ENCODE measurements around the gene OXT. TPM values are rescaled to one million over a fixed set of nuclear protein-coding genes. Genes with fewer than 3 reads are reported as not detected.

Gene OXT
- total and polyA plus RNA-seq, 2 of the 8 experiments (the other 6 are each of a cell fraction or from before 2014, with no cell fraction given): not detected

GRCh38 chr20:3115190-3116107 is 44.0 kb downstream of the OXT start:
- FAIRE-seq (peak; percentile 81), DNase-seq (ENCODE audit: low read depth in 1 of 2, low spot score in 2 of 2) (peak; percentile 31 to 64)
- H3K36me3 ChIP-seq (ENCODE audit: control insufficient read depth in 2 of 4, insufficient read depth in 4 of 4, low read length in 3 of 4): no peaks in the 10 kb centered on the region
- 0 out of 2 replicates have a peak overlapping the region, but pooled peaks have one; percentile 32 for H2BK20ac ChIP-seq (ENCODE audit: low read length)
- H3K14ac ChIP-seq (ENCODE audit: insufficient read length): no peak overlapping the region
- no peak overlapping the region for H3K18ac ChIP-seq (ENCODE audit: extremely low read depth, low read length)
- no peak overlapping the region for H2BK120ac ChIP-seq (replicated peaks; ENCODE audit: low read depth, low read length)
- H3K9me3 ChIP-seq (ENCODE audit: insufficient read depth in 2 of 2, low read depth in 1 of 2, low read length in 1 of 2): no peaks in the 10 kb centered on the region
- WGBS, 2 experiments (ENCODE audit: extremely low coverage in 1 of 2, insufficient coverage in 1 of 2, insufficient read length in 1 of 2, insufficient replicate concordance in 2 of 2, low coverage in 1 of 2, low lambda C conversion rate in 2 of 2, missing lambda C conversion rate in 1 of 2): 70% methylated on average over 26 of the region's 30 CpGs; no CpG with 5 or more reads in 1 of the 2 experiments
- H4K8ac ChIP-seq (ENCODE audit: extremely low read depth, insufficient read depth, low read length): no peak overlapping the region; the same call in 1 of the 2 replicates
- peaks cover 1 to 3% of the 10 kb centered on the region in 2 experiments for H4K20me1 ChIP-seq (replicated peaks in 1 of 2; ENCODE audit: control insufficient read depth in 1 of 2, insufficient read depth in 2 of 2, low read length in 2 of 2)
- ChIA-PET POLR2A (ENCODE audit: partially characterized antibody) (no interaction called here), CTCF (ENCODE audit: partially characterized antibody) (interaction anchor here (0.6 to 6.3 kb wide), 19 partner anchors 10 to 214 kb away, joined by 3 to 60 read pairs (median 3); no protein-coding TSS in a partner anchor)
- no peaks in the 10 kb centered on the region for H3K79me2 ChIP-seq (ENCODE audit: control insufficient read depth in 1 of 2, insufficient read depth in 2 of 2, low read length in 2 of 2)
- H2BK12ac ChIP-seq (ENCODE audit: low read depth, low read length): no peak overlapping the region
- no peak overlapping the region for H3K4me3 ChIP-seq (ENCODE audit: extremely low read depth in 1 of 4, insufficient read depth in 2 of 4, low read depth in 3 of 4, low read length in 4 of 4)
- H3K4ac ChIP-seq (replicated peaks; ENCODE audit: insufficient read length, low read depth, low read length): no peak overlapping the region
- H3K79me1 ChIP-seq (ENCODE audit: low read depth, low read length): no peaks in the 10 kb centered on the region
- H3K27ac ChIP-seq (ENCODE audit: low read depth, low read length): no peak overlapping the region
- H4K5ac ChIP-seq (ENCODE audit: insufficient read length, low read depth, low read length): no peak overlapping the region
- peak overlapping the region; percentile 61; the same call in 1 of the 2 replicates for H2BK15ac ChIP-seq (ENCODE audit: low read length)
- H2AK5ac ChIP-seq (ENCODE audit: low read depth, low read length): no peak overlapping the region
- H2BK5ac ChIP-seq (ENCODE audit: low read depth, low read length): no peak overlapping the region
- no peak overlapping the region for H4K91ac ChIP-seq (replicated peaks; ENCODE audit: insufficient read length, low read length)
- H3K4me2 ChIP-seq (ENCODE audit: insufficient read depth in 1 of 2, low read depth in 2 of 2, low read length in 2 of 2): no peak overlapping the region
- no peak overlapping the region for H3K56ac ChIP-seq (replicated peaks; ENCODE audit: insufficient read length, low read depth, low read length)
- H3K23me2 ChIP-seq (ENCODE audit: low read depth, low read length): peaks cover 2% of the 10 kb centered on the region; the same call in 1 of the 2 replicates
- no peak overlapping the region for H2AFZ ChIP-seq (ENCODE audit: low read length)
- no peak overlapping the region for H3K9ac ChIP-seq (replicated peaks in 1 of 4; ENCODE audit: extremely low read depth in 1 of 4, low read depth in 3 of 4, low read length in 3 of 4)
- H3K27me3 ChIP-seq (replicated peaks in 1 of 4; ENCODE audit: control insufficient read depth in 3 of 4, extremely low read depth in 1 of 4, insufficient read depth in 3 of 4, low read length in 3 of 4): no peaks in the 10 kb centered on the region
- no peaks in the 10 kb centered on the region; a peak in 2 of 7 replicates for H3K4me1 ChIP-seq (replicated peaks in 1 of 4; ENCODE audit: control insufficient read depth in 3 of 4, insufficient read depth in 4 of 4, low read length in 3 of 4)
- no peak overlapping the region for H3K23ac ChIP-seq (ENCODE audit: insufficient read length)
- TF ChIP-seq JUN (IDR thresholded peaks at IDR 0.05; ENCODE audit: low read depth, low read length): no peak
- TF ChIP-seq MAX (IDR thresholded peaks at IDR 0.05): no peak
- no peak for TF ChIP-seq ATF2 (IDR thresholded peaks at IDR 0.05; ENCODE audit: low read length)
- TF ChIP-seq USF2 (IDR thresholded peaks at IDR 0.05; ENCODE audit: low read length): no peak
- no peak for TF ChIP-seq BCL11A (IDR thresholded peaks at IDR 0.05; ENCODE audit: low read depth in 2 of 2, low read length in 2 of 2)
- no peak for TF ChIP-seq NANOG (IDR thresholded peaks at IDR 0.05; ENCODE audit: insufficient read depth, low read depth, low read length, poor library complexity, severe bottlenecking)
- TF ChIP-seq SP1 (IDR thresholded peaks at IDR 0.05; ENCODE audit: low read depth, low read length): no peak
- no peak for TF ChIP-seq BRCA1 (IDR thresholded peaks at IDR 0.05; ENCODE audit: low read depth, low read length)

Data from H1 (cell line).